GM19438 (cell line): ENCODE results near the gene BEST2.
A peak's percentile ranks its signal among the peaks of the same experiment; 100 is the strongest.

Source experiments
- ATAC-seq: cut with Tn5 transposase; IDR thresholded peaks from one replicate; pipeline ENCODE4 v1.9.1; 2021; ENCODE audit warnings: low read depth; ENCODE audit not compliant: unreplicated experiment

Gene BEST2

DNA sequence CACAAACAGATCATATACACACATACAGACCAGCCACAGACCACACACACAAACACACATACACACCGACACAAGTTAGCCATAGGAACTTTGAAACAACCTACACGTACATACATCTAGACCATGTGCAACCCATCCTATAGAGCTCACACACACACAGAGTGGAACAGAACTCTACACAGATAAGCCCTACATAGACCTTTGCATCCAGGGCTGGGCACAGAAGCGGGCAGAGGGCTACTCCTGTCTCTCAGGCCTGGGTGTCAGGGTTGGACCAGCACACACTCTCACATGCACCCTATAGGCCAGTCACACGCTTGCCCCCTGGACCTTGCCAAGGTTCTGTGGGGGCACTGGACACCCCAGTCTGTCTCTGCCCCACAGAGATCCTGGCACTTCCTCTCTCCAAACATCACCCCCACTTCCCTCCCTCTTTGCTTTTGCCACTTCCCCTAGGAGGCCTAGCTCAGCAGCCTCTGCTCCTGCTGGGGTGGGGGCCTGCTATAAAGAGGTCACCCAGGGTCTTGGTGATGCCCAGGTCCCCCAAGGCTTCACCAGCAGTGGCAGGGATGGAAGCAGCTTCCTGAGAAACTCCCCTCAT lies 33.9 kb downstream of the BEST2 start:
- ATAC-seq = no peak

DNA sequence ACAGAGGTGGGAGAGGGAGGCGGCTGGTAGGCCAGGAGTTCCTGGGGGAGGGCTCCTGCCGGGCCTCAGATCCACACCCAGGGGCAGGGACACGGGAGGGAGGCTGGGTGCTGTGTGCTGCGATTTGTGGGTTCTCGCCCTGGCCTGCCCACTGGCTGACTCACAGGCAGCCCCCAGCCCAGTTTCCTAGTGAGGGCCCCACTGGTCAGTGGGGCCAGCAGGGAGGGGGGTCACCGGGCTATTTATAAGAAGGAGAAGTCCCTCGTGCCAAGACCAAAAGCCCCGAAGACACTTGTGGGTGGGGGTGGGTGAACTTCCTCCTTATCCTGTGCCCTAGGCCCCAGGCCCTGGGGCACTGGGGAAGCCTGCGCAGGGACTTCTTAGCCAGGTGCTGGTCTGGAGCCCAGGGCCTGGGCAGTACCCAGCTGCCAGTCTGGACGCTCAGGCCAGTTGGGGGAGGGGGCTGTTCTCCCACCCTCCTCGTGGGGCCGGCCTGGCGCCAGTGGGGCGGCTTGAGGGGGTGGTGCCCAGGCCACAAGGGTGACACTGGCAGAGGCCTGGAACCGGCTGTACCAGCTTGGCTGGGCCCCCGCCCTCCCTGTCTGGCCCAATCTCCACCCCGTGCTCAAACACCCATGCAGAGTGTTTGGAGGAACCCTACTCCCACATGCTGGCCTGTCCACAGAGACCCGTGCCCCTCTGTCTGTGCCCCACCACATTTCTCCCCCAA lies 34.7 kb downstream of the BEST2 start:
- no peak for ATAC-seq

DNA sequence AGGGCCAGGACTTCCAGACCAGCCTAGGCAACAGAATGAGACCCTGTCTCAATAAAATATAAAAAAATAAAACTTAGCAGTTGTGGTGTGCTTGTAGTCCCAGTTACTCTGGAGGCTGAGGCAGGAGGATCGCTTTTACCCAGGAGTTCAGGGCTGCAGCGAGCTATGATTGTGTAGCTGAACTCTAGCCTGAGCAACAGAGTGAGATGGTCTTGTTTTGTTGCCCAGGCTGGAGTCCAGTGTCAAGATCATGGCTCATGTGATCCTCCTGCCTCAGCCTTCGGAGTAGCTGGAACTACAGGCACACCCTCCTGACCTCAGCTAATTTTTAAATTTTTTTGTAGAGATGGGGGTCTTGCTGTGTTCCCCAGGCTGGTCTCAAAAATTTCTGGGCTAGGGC lies 35.4 kb downstream of the BEST2 start:
- ATAC-seq = no peak

DNA sequence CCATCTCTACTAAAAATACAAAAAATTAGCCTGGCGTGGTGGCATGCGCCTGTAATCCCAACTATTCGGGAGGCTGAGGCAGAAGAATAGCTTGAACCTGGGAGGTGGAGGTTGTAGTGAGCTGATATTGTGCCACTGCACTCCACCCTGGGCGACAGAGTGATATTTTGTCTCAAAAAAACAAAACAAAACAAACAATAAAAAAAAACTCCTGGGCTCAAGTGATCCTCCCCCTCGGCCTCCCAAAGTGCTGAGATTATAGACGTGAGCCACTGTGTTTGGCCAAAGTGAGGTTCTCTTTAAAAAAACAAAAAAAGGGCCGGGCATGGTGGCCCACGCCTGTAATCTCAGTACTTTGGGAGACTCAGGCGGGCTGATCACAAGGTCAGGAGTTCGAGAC lies 35.9 kb downstream of the BEST2 start:
- ATAC-seq = no peak

DNA sequence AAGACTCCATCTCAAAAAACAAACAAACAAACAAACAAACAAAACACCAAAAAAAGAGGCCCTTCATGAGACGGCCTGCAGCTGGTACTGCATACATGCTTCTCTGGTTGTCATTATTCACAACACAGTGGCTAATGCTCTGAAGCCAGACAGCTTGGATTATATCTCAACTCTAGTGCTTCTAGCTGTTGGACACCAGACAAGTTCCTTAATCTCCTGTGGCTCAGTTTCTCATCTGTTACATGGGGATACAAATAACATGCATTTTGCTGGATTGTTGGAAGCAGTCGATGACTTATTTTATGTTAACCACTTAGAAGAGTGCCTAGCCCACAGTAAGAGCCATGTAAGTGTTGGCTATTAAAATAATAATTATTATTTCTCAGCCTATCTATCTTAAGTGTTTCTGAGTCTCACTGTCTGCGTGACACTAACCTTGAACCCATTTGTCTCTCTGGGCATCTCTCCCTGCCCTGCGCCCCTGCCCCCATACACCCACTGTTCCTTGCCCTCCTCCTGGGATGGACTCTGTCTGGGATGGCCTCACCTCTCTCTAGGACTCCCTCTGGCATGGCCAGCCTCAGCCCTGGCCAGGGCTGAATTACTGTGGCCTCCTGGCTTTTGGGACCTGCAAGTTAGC lies 36.6 kb downstream of the BEST2 start:
- ATAC-seq = no peak

DNA sequence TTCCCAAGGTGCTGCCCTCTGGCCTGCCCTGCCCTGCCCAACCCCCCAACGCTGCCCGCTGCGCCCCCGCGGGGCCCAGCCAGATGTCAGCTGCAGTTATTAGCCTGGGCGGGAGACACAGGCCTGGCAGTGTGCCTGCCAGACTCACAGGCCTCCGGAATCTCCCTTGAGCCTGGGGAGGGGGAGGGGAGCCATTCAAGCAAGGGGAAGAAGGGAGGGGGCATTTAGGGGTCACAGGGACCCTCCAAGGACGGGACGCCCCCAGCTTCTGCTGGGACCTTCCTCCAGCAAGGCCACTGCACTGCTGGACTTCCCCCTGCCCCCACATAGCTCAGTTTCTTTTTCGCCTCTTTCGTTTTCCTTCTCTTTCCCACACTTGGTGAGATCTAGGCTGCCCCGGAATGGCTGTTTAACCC lies 37.1 kb downstream of the BEST2 start:
- ATAC-seq = no peak

DNA sequence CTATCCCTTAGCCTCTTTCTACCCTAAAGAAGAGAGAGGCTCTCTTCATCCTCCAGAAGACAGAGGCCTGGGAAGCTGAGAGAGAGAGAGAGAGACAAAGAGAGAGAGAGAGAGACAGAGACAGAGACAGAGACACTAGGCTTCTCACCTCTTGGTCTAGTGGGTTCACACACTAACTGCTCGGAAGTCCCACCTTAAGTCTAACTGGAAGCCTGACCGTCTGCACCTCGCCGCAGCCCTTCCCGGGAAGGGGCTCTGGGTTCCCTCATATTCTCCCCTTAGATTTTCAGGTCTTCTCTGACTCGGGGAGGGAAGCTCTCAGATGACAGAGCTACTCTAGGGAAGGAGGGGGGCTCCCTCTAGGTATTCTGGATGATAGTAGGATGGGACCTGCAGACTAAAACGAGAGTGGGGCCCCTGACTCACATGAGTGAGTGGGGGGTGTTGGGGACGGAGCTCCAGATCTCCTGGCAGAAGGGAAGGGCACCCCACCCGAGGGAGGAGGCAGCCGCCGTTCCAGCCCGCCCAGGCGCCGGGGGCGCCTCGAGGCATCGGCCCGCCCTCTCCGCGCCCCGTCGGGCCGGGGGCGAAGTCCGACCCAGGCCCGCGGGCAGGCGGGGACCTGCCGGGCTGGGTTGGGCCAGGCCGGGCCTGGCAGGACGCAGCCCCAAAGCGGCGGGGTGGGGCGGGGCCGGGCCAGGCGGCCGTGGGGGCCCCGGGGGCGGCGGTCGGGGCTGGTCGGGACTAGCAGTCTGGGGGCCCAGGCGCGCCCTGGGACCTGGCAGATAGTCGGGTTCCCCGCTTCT lies 37.7 kb downstream of the BEST2 start:
- no peak for ATAC-seq

DNA sequence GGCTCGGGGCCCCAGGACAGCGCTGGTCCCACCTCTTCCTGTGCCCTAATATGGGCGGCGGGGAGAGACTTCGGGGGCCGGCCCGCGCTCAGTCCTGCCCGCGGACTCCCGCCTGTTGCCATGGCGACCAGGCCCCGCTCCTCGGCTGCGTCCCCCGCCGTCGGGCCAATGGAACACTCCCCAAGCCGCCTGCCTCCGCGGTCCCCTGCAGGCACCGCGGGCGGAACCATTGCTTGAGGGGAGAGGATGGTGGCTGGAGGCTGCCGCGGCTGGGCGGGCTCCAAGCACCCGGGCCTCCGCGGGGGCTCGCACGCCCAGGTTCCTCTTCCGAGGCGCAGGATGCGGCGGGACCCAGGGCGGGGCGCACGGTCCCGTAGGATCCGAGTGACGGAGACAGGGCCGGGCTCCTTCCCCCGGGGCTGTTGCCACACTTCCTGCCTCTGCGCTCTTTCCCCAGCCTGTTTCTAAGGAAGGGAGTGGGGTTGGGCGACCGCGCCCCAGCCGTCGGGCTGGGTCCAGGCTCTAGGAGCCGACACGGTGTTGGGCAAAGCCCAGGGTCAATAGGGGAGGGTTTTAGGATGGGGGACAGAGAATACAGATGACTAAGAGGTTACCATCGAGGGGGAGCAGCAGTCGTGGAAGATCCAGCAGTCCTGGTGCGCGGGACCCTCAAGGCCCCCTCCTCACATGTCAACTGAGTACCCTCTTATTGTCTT lies 38.5 kb downstream of the BEST2 start:
- peak; percentile 35 for ATAC-seq

DNA sequence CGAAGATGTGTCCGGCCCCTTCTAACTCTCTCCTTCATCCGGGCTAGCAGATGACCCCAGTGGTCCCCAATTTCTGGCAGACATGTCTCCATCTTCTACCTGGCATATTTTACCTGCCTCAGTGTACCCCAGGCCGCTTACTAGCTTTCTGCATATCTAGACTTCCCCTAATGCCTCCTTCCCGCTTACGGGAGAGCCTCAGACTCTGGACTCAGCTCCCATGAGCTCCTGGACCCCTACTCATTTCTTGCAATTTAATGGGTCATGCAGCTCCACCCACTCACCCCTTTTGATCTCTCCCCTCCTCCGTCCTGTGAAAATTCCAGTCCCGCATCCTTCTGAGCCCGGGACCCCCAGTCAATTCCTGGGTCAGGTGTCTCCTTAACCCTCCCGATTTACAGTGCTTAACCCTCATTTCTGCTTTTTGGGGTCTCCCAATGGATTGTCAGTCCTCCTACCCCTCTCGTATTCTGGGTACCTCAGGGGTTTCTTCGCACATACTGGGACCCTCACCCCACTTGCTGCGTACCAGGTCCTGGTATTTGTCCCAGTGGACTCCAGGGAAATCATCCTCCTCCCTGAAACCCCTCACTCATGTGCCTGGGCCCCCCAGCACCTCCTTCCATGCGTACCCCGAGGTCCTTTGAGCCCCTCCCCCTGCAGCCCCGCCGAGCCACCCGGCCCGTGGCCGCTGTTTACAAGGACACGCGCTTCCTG lies 39.2 kb downstream of the BEST2 start:
- ATAC-seq = no peak

DNA sequence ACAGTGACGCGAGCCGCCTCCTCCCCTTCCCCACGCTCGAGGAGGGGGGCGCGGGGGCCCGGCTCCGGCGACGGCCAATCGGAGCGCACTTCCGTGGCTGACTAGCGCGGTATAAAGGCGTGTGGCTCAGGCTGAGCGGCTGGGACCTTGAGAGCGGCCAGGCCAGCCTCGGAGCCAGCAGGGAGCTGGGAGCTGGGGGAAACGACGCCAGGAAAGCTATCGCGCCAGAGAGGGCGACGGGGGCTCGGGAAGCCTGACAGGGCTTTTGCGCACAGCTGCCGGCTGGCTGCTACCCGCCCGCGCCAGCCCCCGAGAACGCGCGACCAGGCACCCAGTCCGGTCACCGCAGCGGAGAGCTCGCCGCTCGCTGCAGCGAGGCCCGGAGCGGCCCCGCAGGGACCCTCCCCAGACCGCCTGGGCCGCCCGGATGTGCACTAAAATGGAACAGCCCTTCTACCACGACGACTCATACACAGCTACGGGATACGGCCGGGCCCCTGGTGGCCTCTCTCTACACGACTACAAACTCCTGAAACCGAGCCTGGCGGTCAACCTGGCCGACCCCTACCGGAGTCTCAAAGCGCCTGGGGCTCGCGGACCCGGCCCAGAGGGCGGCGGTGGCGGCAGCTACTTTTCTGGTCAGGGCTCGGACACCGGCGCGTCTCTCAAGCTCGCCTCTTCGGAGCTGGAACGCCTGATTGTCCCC lies 39.9 kb downstream of the BEST2 start, which contains the start of gene JUNB:
Gene JUNB (plus strand): TSS at position 142 of the 706 bp plus-strand sequence. CDS start 286 bp downstream, at position 428.
- peak; percentile 24 for ATAC-seq

DNA sequence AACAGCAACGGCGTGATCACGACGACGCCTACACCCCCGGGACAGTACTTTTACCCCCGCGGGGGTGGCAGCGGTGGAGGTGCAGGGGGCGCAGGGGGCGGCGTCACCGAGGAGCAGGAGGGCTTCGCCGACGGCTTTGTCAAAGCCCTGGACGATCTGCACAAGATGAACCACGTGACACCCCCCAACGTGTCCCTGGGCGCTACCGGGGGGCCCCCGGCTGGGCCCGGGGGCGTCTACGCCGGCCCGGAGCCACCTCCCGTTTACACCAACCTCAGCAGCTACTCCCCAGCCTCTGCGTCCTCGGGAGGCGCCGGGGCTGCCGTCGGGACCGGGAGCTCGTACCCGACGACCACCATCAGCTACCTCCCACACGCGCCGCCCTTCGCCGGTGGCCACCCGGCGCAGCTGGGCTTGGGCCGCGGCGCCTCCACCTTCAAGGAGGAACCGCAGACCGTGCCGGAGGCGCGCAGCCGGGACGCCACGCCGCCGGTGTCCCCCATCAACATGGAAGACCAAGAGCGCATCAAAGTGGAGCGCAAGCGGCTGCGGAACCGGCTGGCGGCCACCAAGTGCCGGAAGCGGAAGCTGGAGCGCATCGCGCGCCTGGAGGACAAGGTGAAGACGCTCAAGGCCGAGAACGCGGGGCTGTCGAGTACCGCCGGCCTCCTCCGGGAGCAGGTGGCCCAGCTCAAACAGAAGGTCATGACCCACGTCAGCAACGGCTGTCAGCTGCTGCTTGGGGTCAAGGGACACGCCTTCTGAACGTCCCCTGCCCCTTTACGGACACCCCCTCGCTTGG lies 40.7 kb downstream of the BEST2 start:
- no peak for ATAC-seq

DNA sequence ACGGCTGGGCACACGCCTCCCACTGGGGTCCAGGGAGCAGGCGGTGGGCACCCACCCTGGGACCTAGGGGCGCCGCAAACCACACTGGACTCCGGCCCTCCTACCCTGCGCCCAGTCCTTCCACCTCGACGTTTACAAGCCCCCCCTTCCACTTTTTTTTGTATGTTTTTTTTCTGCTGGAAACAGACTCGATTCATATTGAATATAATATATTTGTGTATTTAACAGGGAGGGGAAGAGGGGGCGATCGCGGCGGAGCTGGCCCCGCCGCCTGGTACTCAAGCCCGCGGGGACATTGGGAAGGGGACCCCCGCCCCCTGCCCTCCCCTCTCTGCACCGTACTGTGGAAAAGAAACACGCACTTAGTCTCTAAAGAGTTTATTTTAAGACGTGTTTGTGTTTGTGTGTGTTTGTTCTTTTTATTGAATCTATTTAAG lies 41.3 kb downstream of the BEST2 start:
- no peak for ATAC-seq

DNA sequence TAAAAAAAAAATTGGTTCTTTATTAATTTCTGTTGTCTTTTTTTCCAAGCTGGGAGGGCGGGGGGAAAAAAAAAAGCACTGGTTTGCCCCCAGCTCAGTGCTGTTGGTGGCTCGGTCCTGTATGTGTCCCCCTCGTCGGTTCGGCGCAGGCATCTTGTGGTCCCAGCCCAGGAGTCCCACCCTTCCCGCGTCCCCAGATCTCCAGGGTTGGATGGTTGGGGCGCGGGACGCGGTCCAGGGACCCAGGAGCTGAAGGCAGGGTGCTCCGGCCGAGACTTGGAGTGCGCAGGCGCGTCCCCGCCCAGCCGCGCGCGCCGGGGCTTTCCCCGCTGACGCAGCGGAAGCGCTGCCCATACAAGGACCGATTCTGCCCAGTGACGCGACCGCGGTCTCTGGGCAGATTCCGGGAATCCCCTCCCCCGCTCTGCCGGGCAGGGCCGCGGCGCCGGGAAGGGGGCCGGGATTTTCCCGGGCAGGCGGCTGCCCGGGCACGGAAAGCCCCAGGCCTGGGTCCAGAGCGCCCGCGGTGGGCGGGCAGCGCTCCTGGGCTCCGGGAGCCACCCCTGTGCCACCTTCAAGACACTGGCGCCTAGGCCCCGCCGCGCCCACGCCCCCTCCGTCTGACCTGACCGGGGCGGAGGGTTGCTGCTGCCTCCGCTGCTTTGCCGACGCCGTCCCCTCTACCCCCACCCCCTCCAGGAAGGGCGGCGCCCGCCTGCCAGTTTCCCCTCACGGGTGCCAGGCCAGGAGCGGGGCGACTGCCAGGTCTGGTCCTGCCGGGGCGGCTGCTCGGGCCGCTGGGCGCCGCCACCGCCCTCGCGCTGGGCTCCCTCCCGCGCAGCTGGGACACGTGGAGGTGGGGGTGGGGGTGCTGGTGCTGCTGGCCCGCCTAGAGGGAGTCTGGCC lies 42.0 kb downstream of the BEST2 start:
- ATAC-seq = peak; percentile 7

DNA sequence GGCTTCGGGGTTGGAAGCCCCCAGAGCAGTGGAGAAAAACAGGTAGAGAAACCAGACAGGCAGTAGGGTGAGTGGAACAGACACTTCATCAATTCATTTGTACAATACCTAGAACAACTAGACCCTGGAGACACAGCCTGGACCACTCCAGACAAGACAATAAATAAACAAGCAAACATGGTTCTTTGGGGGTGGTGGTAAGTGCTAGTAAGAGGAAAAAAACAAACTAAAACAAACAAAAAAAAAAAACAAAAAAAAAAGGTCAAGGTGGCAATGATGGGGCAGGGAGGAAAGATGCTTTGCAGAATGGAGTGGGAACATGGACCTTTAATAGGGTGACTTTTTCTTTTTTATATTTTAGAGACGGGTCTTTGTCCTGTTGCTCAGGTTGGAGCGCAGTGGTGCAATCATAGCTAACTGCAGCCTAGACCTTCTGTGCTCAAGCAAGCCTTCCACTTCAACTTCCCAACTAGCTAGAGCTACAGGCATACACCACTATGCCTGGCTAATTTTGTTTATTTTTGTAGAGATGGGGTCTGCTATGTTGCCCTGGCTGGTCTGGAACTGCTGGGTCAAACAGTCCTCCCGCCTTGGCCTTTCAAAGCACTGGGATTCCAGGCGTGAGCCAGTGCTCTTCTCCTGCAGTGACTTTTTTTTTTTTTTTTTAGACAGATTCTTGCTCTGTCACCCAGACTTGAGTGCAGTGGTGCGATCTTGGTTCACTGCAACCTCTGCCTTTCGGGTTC lies 42.8 kb downstream of the BEST2 start:
- ATAC-seq = no peak

DNA sequence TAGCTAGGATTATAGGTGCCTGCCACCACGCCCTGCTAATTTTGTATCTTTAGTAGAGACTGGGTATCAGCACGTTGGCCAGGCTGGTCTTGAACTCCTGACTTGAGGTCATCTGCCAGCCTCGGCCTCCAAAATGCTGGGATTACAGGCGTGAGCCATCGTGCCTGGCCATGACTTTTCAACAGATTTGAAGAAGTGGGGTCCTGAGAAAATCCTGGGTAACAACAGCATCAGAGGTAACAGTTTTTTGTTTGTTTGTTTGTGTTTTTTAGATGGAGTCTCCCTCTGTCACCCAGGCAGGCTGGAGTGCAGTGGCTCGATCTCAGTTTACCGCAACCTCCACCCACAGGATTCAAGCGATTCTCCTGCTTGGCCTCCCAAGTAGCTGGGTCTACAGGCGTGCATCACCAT lies 43.4 kb downstream of the BEST2 start:
- ATAC-seq = no peak
